Activated CD4-positive, alpha-beta T cell treated with anti-CD3 and anti-CD28 coated beads, Interleukin-2, amount 50 U/mL, for 1 hour (primary cell): ENCODE measurements around the gene PPP1R13L.
"Not testable (repeated sequence)": the region's sequence is repeated elsewhere in the genome, so short reads cannot be mapped to it uniquely, and the experiment has no call there.

Experiments used
- DNase-seq: peaks from one replicate; pipeline ENCODE4 v3.0.0-alpha.2; 2020

PPP1R13L gene

DNA sequence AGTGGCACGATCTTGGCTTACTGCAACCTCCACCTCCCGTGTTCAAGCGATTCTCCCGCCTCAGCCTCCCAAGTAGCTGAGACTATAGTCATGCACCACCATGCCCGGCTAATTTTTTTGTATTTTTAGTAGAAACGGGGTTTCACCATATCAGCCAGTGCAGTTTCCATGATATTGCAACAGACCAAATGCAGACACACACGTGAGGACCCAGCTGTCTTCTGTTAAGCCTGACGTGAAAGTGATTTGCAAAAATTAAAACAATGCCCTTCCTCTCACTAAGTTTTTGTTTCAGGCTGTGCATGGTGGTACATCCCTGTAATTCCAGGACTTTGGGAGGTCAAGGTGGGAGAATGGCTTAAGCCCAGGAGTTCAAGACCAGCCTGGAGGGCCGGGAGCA, 26.1 kb upstream of the PPP1R13L start:
- not testable (repeated sequence) for DNase-seq

- DNase-seq, result not testable (repeated sequence)
Observed at GRCh38 chr19:45429896-45430295, 25.0 kb upstream of the PPP1R13L start.

GRCh38 chr19:45428384-45429231, 23.7 kb upstream of the PPP1R13L start:
- DNase-seq, result no peak

- no peak for DNase-seq
Observed at GRCh38 chr19:45424191-45425058, 19.6 kb upstream of the PPP1R13L start.

- no peak for DNase-seq
Observed at GRCh38 chr19:45423589-45424190, 18.8 kb upstream of the PPP1R13L start, which contains the start of gene ERCC1. TSS of gene ERCC1 (minus strand) at chr19:45423917. CDS start at chr19:45423374, 543 bp downstream.

DNA sequence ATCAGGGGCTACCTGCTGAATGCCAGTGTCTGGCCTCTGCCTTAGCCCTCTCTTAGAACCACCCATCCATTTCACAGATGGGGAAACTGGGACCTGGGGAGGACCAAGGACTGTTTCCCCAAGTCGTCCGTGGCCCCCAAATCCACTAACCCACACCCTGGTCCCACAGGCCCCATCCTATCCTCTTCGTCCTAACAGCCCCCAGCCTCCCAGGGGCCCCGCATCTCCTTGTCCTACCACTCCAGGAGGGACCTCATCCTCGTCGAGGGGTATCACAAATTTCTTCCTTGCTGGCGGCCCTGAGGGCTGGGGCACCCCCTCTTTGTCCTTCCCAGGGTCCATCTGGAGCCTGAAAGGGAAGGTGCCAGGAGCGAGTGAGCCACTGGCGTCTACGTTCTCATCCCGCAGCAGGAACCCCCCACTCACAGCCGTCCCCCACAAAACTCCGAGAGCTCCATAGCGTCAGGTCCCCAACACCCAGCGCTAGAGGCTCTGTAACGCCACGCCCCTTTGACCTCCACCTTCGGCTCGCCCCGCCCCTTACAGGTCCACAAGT, 18.2 kb upstream of the PPP1R13L start:
- DNase-seq, result peak; percentile 79

DNA sequence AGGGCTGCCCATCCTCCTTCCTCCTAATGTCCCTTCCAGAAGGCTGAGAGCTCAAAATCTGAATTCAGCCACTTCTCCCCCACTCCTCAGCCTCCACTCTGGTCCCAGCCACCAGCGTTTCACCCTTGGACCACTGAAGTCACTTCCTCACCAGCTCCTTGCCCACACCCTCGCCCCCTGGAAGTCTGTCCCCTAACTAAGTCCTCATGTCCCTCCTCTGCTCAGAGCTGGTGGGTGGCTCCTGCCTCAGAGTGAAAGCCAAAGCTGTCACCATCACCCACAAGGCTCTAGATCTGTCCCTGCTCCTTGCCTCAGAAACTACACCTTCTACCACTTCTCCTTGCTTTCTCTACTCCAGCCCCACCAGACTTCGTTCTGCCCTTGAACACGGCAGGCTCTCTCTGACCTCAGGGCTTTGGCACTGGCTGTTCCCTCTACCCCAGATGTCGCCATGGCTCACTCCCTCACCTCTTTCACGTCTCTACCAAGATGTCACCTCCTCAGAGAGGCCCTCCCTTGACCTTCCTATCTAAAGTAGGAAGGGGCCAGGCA, 17.2 kb upstream of the PPP1R13L start:
- DNase-seq, result no peak

GRCh38 chr19:45420871-45421270, 16.0 kb upstream of the PPP1R13L start:
- DNase-seq, result no peak

DNA sequence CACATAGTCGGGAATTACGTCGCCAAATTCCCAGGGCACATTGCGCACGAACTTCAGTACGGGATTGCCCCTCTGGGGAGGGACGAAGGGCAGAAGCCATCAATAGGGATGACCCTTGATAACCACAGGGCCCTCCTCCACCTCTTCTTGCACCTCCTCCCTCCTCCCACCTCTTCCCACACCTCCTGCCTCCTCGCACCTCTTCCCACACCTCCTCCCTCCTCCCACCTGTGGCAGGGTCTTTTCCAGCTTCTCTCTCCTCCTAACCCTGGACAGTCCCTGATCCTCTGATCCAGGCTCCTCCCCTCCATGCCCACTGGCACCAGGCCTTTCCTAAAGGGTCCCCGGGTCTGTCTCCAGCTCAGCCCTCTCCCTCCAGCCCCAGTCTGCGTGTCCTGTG, 15.5 kb upstream of the PPP1R13L start:
- no peak for DNase-seq

DNA sequence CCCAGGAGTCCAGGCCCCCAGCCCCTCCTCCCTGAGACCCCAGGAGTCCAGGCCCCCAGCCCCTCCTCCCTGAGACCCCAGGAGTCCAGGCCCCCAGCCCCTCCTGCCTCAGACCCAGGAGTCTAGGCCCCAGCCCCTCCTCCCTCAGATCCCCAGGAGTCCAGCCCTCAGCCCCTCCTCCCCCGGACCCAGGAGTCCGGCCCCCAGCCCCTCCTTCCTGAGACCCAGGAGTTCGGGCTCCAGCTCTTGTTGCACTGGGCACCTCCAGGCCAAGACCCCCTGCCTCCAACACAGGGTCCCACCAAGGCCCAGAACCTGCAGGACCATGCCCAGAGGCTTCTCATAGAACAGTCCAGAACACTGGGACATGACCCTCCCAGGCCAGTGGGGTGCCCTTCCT, 15.0 kb upstream of the PPP1R13L start:
- no peak for DNase-seq

GRCh38 chr19:45419396-45419795, 14.5 kb upstream of the PPP1R13L start:
- DNase-seq, result no peak

DNA sequence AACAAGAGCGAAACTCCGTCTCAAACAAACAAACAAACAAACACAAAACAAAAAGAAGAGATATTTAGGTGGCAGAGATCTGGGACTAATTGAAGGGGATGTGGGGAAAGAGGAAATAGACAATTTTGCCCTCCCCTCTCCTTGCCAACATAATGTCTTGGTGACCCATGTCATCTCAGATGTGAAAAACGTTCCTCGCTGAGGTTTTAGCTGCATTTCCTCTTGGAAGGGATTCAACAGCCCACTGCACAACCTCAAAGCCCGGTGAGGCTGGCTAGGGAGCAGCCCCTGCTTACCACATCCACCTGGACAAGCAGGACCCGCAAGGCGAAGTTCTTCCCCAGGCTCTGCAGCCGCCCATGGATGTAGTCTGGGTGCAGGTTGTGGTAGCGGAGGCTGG, 13.9 kb upstream of the PPP1R13L start:
- no peak for DNase-seq

- no peak for DNase-seq
Observed at GRCh38 chr19:45417151-45417550, 12.3 kb upstream of the PPP1R13L start.

DNA sequence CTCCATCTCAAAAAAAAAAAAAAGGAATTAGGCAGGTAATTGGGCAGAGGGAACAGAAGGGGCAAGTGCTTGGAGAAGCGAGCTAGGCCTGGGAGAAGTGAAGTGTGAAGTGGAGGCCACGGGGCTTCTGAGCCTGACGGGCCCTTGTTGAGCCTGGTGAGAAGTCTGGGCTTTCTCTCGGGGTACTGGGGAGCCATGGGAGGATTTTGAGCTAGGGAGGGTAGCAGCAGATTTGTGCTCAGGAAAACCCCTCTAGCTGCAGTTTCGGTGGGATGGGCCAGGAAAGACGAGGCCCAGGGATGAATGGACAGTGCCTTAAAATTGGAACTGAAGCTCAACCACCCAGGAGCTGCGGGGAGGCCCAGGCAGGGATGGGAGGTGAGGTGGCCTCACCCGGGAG, 9.6 kb upstream of the PPP1R13L start:
- DNase-seq, result no peak

GRCh38 chr19:45413497-45413896, 8.6 kb upstream of the PPP1R13L start:
- DNase-seq, result no peak

GRCh38 chr19:45410330-45410729, 5.5 kb upstream of the PPP1R13L start:
- DNase-seq, result not testable (repeated sequence)

- no peak for DNase-seq
Observed at GRCh38 chr19:45409557-45409920, 4.7 kb upstream of the PPP1R13L start.

- no peak for DNase-seq
Observed at GRCh38 chr19:45408830-45409556, 4.1 kb upstream of the PPP1R13L start.

GRCh38 chr19:45408121-45408520, 3.3 kb upstream of the PPP1R13L start:
- DNase-seq, result no peak

GRCh38 chr19:45407585-45407984, 2.7 kb upstream of the PPP1R13L start:
- DNase-seq, result not testable (repeated sequence)

- DNase-seq, result no peak
Observed at GRCh38 chr19:45407091-45407375, 2.2 kb upstream of the PPP1R13L start.
